ENCODE results near the gene RBM44.

GRCh38 chr2:237765875-237766274, 32.7 kb upstream of the RBM44 start:
- TF ChIP-seq POLR2A (IDR thresholded peaks at IDR 0.05): no peak
- TF ChIP-seq CTCF (IDR thresholded peaks at IDR 0.05 in 4 of 5, conservative IDR thresholded peaks at IDR 0.05 in 1 of 5): no peak

All from gastrocnemius medialis (tissue), 4 donors.